ENCODE results near the gene GOLM1.

- TF ChIP-seq POLR2A (IDR thresholded peaks at IDR 0.05) (no peak), CTCF (IDR thresholded peaks at IDR 0.05) (no peak)
Measured at GRCh38 chr9:86040861-86041155, 58.5 kb downstream of the GOLM1 start.
